Colon (tissue), 2 donors: ENCODE measurements around the gene GPR153.

Experiments
- FAIRE-seq: peaks from 2 replicates; lab custom pipeline; 2012; peaks lifted over from hg19 to GRCh38; lab: Jason Lieb, UNC
- donor health status: control.
- donor health status: control.

GPR153 gene

DNA sequence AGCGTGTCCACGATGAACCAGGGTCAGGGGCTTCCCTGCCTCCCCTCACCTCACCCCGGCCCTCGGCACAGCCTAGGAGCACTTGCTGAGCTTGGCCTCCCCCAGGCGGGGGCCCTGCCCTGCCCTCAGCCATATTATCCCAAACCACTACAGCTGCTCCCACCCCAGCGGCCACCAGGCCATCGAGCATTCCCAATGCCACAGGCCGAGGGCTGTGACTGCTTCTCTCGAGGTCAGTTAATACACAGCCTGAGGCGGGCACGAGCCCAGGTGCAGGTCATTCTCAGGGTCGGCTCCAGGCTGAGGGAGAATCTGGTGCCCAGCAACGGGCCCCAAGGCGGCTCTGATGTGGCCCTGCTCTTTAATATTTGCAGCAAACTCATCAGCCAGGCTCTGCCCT is 8.4 kb upstream of the GPR153 start:
- FAIRE-seq: no peak

DNA sequence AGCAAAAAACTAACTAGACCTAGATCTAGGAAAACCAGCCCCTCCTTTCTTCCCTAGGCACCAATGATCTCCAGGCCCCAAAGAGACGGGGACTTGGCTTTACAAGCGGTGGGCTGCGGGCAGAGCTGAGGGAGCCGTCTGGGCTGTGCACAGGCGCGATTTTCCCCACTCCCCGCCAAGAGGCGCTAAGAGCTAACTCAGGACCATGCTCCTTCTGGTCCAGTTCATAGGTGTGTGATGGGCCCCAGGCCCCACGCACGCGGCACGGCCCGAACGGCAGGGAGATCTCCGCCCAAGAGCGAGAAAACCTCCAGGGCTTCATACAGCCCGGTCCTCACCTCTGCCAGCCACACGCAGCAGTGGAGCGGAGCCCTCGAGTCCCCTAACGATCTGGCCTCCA is 7.5 kb upstream of the GPR153 start:
- no peak for FAIRE-seq

DNA sequence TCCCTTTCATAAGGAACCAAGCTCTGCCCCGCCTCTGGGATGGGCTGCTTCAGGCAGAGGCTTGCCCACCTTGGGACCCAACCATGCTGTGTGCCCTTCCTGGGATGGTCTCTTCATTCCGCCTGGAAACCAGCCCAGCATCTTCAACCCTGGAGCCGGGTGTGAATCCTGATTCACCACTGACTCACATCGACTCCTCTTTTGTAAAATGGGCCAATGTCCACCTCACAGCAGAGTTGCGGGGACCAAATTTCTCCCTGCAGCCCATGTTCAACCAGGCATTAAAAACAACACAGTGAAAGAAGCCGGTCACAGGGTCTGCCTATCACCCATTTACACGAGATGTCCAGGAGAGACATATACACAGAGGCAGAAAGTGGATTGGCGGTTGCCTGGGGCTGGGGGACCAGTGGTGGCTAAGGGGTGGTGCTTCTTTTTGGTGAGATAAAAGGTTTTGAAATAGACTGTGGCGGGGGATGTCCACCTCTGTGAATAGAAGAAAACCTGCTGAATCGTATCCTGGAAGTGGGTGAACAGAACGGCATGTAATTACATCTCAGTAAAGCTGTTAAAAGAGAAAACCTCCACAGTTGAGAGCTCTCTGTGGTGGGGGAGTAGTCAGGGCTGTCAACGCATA is 6.9 kb upstream of the GPR153 start:
- no peak for FAIRE-seq

DNA sequence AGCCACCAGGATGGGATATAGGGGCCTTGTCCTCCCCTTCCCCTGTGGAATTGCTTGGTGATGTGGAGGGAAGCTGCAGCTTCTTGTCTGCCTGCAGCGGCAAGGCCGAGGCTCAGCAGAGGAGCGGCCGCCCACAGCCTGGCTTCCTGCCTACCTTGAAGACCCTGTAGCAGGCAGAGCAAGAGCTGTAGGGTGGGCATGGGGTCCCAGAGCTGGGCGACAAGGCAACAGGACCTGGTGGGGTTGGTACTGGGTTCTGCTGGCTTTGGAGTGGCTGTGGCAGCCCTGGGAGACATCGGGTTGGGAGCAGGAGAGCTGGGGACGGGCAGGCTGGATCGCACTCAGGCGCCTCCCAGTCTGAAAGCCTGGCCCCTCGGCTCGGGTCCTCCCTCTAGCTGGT is 5.7 kb upstream of the GPR153 start:
- FAIRE-seq: no peak

DNA sequence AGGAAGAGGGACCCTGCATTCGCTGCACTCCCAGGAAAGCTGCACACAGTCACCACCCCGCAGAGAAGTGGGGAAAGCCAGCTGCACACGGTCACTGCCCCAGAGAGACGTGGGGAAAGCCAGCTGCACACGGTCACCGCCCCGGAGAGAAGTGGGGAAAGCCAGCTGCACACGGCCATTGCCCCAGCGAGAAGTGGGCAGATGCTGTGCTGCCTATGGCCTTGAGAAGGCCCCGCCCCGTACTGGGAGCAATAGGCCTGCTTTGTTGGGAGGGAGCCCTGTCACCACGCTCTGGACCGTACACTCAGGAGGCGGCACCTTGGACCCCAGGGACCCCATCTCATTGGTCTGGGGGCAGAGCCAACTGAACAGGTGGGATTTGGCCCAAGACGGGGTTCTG is 4.3 kb upstream of the GPR153 start:
- no peak for FAIRE-seq

DNA sequence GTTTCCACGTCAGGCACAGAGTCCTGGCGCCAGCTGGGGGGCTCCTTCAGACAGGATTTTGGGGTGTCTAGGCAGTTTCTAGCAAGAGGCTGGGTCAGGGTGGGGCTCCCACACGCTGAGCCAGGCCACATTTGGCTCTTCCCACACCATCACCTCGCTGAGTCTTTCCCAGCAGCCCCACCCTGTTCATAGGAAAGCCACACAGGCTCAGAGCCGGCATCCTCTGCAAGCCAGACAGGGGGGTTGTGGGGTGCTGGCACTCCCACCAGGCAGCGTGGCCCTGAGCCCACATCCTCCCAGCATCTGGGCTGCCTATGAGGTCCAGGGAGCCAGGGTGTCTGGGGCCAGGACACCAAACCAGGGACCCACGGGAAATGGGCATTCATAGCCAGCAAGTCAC is 2.8 kb upstream of the GPR153 start:
- FAIRE-seq: no peak

DNA sequence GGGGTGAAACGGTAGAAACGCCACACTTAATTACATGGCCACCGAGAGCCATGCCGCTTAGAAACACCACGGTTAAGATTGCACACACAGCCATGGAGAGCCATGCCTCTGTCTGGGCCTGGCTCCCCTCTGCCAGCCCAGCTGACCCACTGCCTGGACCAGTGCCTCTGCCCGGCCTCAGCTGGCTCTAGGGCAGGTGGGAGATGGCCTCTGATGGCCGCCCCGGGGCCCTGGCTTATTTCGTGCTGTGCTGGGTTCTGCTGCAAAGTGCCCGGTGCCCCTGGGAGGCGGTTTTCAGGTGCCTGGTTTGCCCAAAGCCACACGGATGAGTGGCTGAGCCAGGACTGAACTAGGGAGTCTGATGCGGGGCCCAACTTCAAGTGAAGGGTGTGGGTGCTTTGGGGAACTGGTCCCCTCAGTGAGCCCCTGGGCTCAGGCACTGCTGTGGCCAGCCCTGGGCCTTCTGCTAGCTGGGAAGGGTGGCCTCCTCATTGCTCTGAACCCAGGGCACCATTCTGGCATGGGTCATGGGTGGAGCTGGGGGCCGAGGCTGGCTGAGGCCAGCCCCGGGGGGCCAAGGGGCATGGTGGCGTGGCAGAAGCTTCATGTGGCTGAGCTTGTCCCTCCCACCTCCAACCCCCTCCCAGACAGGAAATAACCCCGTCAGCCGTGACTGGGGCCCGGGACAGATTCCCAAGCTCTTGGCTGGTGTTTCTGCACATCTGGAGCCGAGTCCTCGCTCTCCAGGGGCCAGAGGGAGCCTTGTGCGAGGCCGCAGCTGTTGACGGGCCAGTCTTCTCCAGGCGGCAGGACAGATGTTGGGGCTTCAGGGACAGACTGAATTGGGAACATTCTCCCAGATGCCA is 1.9 kb upstream of the GPR153 start:
- no peak for FAIRE-seq

DNA sequence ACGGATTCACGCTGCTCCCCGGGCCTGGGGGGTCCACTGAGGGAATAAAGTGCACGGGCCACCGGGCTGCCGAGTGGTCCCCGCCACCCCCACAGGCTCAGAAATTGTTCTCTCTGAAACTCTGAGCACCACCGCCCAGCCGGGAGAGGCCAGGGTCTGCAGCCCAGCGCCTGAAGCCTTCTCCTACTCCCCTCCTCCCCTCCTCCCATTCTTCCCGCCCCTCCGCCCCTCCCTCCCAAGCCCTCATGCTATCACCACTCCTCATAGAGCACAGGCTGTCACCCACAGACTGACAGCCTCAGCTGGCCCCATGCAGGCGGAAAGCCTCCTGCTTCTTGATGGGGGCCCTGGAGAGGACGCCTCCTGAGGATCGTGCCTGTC is 707 bp upstream of the GPR153 start:
- no peak for FAIRE-seq

DNA sequence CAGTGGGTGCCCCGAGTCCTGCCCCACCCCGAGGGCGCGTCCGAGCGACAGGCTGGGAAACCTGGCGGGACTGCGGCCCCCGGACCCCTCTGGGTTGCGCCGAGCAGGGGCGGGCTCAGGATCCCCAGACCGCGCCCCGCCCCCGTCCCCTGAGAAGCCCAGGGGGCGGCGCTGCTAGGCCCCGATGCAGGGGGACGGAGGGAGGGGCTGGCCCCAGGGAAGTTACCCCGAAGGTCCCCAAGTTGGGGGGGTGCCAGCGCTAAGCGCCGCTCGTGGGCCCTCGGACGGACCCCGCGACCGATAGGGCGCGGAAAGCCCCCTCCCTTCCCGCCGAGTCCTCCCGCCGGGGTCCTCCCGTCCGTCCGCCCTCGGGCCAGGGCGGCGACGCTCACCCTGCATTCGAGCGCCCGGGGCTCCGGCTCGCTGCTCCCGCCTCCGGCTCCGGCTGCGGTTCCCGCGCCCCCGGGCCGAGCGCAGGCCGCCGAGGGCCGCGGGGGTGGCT is 414 bp downstream of the GPR153 start:
- FAIRE-seq: no peak

DNA sequence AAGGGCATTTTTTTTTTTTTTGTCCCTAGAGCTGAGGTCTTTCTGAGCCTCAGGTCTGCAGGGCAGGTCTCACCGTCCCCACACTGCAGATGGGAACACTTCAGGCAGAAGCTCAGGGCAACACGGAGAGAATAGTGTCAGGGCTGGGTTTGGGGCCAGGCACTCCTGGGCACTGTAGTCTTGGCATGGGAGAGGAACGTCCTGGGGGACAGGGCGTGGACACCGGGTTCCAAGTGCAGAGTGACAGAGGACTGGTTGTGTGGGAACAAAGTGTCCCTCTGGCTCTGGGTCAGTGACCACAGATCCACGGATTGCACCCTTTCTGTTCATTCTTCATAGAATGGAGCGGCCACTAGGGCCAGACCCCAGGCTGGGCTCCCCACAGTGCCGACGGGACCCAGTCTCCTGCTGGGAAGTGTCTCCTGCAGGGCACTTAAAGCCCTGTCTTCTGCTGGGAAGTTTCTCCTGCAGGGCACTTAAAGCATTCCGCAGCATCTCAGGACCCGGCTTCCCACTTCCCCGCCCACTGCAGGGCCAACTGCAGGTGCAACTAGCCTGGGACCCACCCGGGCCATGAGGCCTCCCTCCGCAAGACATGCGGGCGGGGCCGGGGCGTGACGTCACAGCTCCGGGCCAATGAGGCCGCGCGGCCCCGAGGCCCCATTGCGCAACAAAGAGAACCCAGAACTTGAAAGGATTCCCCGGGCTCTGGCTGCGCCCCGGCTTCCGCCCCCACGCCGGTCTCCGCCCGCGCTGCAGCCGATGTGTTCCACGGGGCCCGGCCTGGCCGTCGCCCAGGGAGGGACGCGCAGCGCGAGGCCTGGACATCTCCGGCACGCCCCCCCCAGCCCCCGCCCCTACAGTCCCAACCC is 1.2 kb downstream of the GPR153 start:
- FAIRE-seq: no peak

DNA sequence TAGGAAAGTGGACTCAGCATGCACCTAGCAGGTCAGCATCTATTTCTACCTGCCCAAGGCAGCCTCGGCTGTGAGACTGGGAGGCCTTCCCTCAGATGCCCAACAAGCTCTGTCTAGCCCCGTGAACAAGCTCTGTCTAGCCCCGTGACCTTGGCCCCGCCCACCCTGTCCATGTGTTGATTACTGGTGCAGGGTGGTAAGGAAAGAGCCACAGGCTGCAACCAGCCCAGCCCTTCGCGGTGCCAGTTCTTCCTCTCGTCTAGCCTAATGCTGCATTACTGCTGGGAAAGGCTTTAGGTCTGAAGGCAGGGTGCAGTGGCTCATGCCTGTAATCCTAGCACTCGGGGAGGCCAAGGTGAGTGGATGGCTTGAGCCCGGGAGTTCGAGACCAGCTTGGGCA is 2.2 kb downstream of the GPR153 start:
- FAIRE-seq: no peak

DNA sequence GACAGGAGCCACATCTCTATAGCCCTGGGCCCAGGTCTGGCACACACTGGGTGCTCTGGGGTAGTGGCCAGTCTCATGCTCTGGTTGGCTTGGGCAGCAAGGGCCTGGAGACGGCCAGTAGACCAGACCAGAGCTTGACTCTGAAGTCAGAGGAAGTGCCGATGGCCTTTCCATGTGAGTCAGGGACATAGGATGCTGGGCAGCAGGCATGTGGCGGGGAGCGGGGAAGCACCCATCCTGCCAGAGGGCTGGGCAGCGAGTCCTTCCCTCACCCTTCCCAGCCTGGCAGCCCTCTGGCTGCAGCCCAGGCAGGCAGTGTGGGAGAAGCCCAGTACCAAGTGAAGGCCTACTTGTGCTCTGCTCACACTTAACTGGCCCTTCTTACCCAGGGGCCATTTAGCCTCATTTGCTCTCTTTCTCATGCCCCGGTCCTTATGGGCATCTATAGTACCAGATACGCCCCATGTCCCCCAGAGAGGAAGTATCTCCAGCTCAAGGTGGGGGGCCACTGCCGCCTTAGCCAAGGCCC is 3.3 kb downstream of the GPR153 start:
- no peak for FAIRE-seq

DNA sequence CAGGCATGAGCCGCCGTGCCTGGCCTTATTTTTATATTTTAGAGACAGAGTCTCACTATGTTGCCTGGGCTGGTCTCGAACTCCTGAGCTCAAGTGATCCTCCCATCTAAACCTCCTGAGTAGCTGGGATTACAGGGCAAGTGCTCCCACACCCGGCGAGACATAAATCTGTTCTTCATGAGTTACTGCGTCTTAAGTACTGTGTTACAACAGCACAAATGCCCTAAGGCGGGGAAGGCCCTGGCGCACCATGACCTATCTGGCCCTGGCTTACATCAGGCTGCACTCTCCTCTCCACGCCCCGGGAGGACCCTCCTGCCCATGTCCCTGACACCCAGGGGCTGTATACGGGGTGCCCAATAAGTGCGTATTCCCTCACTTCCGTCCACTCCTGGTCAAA is 4.3 kb downstream of the GPR153 start:
- no peak for FAIRE-seq

DNA sequence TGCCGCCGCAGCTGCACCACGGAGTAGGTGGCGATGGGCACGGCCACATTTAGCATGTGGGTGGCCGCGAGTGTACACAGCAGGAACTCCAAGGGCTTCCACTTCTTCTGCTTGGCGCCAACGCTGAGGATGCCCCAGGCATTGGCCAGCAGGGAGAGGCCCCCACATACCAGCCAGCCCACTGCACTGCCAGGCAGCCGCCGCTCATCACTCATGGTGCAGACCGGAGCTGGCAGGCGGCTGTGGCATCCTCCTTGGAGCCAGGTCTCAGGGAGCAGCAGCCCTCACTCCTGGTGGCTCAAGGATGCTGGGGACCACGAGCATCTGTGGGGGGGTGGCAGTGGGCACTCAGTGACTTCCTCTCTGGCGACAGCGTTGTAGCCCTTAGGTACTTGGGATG is 6.2 kb downstream of the GPR153 start:
- no peak for FAIRE-seq

DNA sequence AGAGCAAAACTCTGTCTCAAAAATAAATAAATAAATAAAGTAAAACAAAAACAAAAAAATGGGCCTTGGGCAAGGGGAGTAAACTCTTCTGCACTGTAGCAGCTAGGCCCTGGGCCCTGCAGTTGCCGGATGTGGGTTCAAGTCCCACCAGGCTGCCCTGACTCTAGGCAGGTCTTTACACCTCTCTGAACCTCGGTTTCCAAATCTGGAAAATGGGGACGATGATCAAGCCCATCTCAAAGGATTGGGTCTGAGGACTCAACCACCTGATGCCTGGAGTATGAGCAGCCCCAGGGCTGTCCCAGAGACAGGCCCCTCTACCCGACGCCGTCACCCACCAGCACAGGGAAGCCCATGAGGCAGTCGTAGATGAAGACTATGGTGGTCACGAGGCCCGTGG is 7.5 kb downstream of the GPR153 start:
- no peak for FAIRE-seq

DNA sequence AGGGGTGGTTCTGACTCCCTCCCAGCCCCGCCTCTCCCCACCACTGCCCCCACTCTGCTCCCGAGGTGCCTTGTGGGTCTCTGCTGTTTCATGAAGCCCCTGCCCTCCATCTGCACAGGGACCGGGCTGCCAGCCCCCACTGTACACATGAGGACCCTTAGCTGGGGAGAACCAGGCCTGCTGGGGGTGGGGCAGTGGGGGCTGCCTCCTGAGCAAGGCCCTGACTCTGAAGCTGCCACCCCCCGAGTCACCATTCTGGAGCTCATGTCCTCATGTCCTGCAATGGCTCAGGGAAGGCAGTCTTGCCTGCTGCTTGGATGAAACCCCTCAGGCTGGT is 8.6 kb downstream of the GPR153 start:
- FAIRE-seq: no peak

DNA sequence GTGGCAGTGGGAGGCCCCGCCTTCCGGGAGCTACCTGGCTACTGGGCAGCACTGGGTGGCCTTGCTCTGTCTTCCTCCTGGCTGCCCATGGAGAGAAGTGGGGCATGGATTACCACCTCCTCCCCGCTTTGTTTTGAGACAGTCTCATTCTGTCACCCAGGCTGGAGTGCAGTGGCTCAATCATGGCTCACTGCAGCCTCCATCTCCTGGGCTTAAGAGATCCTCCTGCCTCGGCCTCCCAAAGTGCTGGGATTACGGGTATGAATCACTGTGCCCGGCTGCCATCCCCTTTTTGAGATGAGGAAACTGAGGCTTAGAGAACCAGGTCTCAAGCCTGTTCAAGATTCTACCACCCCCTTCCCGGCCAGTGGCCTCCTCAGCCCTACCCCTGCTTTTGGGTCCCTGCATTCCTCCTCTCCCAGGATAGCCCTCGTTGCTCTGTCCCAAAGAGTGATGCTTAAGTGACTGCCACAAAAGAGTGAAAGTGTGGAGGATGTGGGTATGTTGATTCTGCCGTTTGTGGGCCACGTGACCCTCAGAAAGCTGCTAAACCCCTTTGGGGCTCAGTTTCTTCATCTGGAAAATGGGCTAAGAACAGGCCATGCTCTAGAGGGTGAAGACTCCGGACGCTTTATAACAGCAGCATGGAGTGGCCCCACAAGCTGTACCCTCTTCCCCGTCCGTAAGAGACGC is 9.1 kb downstream of the GPR153 start:
- FAIRE-seq: no peak

DNA sequence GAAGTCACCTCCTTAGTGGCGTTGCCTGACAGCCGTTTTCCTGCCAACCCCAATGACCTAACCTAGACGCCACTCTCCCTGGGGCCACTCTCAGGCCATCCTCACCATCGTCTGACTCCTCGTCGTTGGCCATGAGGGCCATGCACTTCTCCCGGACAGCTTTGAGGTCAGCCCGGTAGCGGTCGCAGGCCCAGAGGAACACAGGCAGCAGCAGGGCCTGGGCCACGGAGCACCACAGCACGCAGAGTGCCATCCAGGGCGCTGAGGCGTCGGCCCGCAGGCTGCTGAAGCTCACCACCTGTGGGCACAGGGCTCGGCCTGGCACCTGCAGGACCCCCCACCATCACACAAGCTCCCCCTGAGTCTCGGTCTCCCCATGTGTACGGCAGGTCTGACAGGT is 9.7 kb downstream of the GPR153 start:
- FAIRE-seq: no peak

DNA sequence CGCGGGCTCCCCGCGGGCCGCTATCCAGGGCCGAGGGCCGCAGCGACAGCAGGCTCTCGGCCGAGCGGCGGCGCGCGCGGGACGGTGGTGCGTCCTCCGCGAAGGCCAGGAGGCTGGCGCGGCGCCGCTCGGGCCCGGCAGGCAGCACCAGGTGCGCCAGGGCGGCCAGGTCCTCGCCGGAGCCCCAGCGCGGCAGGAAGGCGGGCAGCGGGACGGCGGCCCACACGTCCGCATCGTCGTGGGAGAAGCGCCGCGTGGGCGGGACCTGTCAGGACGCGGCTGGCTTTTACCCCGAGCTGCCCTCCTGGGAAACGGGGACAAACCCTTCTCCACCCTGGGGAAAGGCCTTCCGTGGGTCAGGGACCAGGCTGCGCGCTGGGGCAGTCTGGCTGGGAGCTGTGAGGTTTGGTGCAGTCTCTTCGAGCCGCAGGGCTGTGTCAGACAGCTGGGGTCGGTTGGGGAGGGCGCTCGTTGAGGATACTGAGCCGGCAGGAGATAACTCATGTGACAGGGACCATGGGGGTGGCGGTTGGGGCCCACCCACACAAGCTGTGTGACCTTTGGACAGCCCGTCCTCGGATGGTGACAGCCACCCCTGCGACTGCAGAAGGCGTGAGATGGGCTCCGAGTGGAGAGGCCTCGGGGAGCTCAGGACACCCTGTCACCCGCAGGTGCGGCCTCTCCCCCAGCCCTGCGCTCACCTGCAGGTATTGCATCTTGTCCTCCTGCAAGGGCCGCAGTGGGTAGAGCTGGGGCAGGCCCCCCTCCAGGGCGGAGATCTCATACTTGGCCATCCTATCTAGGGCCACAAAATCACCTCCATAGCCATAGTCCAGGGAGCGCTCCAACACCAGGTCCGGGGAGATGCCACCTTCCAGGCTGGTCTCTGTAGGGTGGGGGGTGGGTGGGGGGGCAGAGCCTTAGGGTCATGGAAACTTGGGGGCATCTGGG is 10.9 kb downstream of the GPR153 start:
- FAIRE-seq: no peak

DNA sequence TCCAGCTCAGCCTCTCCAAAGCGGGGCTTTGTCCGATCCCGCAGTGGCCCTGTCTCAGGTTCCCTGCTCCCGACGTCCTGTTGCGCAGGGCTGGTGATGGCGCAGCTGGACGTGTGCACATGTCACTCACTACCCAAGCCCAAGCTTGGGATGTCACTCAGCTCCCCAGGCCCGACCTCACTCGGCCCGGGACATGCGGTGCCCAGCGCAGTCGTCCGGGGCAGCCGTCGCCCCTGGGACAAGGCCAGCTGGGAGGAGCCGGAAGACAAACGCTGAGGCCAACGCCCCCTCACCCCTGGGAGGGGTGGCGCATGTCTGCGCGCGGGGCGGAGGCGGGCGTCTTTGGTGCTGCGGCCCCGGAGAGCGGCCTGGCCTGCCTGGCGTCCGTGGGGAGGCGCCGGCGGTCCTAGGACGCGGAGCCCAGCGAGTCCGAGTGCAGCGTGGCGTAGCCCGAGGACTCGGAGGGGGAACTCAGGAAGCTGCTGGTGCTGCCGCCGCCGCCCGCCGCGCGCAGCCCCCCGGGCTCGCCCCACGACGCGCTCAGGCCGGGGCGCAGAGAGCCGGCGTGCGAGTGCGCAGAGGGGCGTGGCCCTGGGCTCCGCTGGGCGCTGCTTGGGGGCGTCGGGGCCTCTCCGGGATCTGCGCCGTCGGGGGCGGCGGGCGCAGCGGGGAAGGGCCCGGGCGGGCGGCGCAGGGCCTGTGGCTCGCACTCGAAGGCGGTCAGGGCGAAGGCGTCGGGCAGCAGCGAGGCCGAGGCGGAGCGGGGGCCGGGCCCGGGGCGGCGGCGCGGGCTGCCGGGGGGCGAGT is 11.8 kb downstream of the GPR153 start:
- FAIRE-seq: no peak
